HG03139 (cell line): ENCODE measurements around the gene ABCD4.
A peak's percentile ranks its signal among the peaks of the same experiment; 100 is the strongest.
"Not testable (repeated sequence)": the region's sequence is repeated elsewhere in the genome, so short reads cannot be mapped to it uniquely, and the experiment has no call there.

Experiments used
- ATAC-seq: cut with Tn5 transposase; IDR thresholded peaks from one replicate; pipeline ENCODE4 v1.9.1; 2021; ENCODE audit not compliant: unreplicated experiment

ABCD4 gene

DNA sequence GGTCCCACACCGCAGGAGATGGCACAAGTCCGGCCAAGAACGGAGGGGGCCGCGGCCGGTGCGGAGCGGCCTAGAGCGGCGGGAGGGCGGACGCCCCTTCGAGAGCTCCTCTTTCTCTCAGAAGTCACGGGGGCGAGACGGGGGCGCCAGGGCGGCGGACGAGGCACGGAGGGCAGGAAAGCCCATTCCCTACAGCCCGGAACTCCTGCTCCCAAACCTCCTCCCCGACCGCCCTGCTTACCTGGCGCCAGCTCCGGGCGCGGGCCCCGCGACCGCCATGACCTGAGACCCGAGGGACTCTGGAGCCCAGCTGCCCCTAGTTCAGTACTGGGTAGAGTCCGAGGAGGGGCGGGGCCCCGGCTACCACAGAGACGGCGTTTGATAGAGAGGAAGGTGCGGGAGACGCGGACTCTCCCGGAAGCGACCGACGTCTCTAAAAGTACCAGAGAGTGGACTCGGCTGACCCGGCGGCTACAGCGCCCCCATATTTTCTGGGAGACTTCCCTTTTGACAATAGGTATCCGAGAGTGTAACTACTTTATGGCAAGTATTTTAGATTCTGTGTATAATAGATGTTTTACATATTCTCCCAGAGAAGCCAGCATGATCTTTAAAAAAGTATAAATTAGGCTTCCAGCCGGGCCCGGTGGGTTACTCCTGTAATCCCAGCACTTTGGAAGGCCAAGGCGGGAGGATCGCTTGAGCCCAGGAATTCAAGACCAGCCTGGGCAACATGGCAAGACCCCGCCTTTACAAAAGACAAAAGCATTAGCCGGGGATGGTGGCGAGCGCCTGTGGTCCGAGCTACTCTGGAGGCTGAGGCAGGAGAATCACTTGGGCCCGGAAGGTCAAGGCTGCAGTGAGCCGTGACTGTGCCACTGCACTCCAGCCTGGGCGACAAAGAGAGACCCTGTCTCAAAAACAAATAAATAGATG is at the start of gene ABCD4:
Gene ABCD4 (minus strand): TSS at position 301 of the 936 bp plus-strand sequence. CDS start 22 bp downstream, at position 279.
- peak; percentile 96 for ATAC-seq

DNA sequence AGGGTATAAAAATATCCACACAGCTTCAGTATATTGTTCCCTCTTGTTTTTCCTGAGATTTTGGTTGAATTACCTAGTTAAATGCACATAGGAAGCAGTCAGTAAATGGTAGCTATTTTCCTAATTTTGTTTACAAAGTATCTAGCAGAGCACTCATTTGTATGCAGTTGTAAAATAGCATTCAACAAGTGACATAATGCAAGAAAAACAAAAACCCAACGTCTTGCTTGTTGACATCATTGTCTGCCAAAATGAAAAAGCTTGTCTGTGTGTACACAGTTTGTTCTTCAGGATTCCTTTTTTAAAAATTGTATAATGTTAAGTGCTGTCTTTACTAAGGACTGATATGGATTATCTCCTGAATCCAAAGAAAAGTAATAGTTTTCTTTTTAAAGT is 48.2 kb upstream of the ABCD4 start:
- no peak for ATAC-seq

- ATAC-seq = no peak
Observed at GRCh38 chr14:74350211-74350927, 47.6 kb upstream of the ABCD4 start.

DNA sequence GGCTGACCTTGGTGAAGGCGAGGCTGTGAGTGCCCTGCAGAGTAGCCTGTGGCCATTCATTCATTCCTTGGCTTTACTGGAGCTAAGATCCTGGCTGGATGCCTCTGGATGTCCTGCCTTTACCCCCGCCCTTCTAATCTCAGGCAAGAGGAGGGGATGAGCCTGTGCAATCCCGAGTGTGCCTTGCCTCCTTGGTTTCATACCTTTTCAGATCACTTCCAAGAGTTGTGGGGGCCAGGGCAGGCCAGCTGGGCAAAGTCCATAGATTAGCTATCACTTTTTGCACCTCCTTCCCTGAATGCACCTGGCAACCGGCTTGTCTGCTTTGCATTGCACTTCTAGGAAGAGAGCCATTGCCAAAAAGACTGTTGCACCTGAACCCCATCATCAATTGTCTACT is 47.0 kb upstream of the ABCD4 start:
- ATAC-seq = no peak

DNA sequence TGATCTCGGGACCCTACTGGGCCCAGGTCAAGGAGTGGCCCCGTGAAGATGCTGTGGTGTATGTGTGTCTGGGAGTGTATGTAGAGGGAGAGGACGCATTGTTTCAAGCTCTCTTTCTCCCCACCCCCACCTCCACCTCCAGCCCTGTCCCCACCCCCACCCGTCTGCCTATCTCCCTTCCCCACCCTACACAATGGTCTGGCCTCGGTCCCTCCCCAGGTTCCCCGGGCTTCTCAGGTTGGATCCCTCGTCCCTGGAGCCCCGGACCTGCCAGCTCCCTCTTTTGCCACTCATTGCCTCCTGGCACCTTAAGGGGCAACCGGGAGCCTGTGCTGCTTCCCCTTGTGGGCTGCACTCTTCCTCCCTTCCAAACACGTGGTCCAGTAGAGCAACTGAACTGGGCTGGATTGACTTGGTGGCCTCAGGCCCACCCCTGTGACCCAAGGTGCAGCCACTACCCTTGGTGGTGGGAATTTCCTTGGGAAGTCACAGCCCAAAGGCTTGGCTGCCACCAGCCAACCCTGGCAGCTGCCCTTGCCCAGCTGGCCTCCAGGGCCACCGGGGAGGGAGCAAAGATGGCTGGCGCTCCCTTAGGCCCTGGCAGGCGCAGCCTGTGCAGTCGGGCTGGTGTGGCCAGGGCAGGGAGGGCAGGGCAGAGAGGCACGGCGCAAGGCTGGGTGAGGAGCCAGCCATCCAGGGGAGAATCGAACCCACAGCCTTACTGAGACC is 46.2 kb upstream of the ABCD4 start:
- ATAC-seq = no peak

DNA sequence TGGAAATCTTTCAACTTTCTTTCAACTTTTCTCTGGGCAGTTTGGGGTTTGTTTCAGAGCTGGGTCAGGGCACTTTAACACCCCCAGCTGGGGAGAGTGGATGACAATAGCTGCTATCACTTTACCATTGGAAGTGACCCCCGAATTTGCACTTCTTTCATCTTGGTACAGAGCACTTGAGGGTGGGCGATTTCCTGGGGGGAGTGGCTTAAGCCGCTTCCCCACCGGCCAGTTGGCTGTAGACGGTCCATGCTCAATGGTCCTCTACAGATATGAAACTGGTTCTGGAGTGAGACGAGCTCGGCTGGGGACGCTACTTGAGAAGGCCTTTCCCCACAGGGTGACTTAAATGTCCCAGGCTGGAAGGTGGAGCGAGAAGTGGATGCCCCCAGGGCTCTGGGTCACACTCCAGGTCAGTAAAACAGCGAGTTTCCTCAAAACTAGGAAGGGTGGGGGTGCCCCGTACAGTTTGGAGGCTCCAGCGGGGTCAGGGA is 45.6 kb upstream of the ABCD4 start, which contains the start of gene VRTN:
Gene VRTN (plus strand): TSS at position 231 of the 494 bp plus-strand sequence. CDS start 8,313 bp downstream, outside the sequence.
- ATAC-seq = no peak

GRCh38 chr14:74347795-74348100 is 45.0 kb upstream of the ABCD4 start:
- no peak for ATAC-seq

DNA sequence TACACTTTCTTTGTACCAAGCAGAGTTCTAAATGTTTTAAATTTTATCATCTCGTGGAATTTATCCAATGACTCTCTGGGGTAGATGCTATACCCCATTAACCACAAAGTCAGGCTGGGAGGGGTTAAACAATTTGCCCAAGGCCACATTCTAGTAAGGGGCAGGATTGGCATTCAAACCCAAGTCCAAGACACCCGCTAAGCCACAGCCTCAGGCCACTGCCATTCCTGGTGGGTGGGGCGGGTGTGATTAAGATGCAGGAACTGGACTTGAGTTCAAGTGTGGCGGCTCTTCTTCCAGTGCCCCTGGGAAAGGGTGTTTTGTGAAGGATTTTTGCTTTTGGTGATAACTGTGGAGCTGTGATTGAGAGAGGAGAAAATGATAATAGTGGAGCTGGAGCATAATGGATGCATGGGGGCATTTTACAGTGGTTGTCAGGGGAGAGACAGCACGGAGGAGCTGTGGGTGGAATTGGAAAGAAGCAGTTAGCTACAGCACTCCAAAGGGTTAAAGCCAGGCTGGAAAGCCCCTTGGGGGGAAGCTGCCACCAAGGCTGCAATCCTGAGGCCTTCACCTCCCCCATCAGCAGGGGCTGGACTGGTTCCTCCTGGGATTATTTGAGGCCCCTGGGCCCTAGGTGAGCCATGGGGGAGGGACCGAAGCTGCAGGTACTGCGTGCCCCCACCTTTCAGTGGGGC is 44.5 kb upstream of the ABCD4 start:
- no peak for ATAC-seq

DNA sequence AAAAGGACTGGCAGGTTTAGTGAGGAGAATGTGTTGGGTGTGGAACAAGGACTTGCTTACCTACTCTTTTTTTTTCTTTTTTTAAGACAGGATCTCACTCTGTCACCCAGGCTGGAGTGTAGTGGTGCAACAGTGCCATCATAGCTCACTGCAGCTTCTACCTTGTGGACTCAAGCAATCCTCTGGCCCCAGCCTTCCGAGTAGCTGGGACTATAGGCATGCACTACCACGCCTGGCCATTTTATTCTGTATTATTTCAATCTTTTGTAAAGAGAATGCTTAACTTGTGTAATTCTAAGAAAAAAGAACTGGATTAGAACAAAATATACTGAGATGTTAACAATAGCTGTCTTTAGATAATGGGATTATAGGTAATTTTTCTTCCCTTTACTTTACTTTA is 43.6 kb upstream of the ABCD4 start:
- no peak for ATAC-seq

DNA sequence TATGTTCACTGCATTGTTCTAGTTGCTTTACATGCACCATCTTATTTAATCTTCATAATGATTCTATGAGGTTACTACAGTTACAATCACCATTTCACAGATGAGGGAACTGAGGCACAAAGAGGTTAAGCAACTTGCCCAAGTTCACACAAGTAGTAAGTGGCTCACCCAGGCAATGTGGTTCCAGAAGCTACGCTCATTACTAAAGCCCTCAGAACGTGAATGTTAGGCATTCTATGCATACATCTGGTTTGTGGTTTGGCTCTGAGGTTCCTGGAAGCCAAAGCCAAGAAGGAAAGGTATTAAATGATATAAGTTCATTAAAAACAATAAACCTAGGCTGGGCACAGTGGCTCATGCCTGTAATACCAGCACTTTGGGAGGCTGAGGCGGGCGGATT is 31.2 kb upstream of the ABCD4 start:
- no peak for ATAC-seq

DNA sequence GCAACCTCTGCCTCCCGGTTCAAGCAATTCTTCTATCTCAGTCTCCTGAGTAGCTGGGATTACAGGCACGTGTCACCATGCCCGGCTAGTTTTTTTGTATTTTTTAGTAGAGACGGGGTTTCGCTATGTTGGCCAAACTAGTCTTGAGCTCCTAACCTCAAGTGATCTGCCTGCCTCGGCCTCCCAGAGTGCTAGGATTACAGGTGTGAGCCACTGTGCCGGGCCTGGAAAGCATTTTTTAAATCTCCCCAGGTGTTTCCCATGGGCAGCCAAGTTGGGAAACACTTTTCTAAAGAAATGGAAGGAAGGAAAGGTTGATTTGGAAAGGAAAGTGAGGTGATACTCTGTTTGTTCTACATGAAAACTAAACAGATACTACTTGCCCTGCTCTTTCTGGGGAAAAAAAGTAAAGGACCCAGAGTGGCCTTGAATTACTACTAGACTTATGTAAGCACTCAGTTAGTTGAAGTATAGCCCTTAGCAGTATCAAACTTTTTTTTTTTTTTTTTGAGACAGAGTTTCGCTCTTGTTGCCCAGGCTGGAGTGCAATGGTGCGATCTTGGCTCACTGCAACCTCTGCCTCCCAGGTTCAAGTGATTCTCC is 27.3 kb upstream of the ABCD4 start:
- ATAC-seq = not testable (repeated sequence)

DNA sequence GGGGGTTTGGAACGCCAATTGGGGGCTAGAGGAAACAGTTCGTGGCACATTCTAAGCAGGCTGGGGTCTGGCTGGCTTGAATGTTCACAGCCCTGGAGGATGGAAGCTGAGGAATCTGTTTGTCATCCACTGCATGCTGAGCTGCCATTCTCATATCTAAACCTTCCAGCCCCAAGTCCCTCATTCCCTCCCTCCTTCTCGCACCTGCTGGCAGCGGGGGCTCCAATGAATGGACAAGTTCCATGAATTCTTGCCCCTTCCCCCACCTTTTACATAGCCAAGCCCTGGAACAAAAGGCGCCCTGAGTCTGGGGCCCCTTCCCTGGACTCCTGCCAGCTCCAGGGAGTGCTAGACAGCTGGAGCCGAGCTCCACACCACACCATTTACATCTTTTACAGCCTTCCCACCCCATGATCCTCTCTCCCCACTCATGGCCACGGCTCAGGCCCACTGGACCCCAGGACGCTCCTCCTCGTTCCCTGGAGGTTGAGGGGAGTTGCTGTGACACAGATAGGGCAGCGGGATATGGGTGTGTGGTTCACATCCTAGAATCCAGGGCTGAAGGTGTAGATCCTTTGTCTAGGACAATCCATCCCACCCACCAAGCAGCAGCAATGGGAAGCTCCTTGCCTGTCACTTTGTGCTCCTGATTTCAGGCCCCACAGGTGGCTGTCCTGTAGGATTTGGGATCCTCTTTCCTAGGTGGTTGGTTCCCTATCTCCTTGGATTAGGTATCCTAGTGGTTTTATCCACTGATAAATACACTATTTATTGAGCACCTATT is 23.8 kb upstream of the ABCD4 start:
- no peak for ATAC-seq

DNA sequence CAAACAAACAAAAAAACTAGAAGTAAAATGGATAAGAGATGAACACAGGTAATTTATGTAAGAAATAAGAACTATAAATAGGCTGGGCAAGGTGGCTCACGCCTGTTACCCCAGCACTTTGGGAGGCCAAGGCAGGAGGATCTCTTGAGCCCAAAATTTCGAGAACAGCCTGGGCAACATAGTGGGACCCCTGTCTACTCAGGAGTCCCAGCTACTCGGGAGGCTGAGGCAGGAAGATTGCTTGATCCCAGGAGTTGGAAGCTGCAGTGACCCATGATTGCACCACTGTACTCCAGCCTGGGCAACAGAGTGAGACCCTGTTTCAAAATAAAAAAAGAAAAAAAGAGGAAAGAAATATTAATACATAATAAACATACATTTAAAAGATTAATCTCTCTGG is 22.7 kb upstream of the ABCD4 start:
- no peak for ATAC-seq

DNA sequence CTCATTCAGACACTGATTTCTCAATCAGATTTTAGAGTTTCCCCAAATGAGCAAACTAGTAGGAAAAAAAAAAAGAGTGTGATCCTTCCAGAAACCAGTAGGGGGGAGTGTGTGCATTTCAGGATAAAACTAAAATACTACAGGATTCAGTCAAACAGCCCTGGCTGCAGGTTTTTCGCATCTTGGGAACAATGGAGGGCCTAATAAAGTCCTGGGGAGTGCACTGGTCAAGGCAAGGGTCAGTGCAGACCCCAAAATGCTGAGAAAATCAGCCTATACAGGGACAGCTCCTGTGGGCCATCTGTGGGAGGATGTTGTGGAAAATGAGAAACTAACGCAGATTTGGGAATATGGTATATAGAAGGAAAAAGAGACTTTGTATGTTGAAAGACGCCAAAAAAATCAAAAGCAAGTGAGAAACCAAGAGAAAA is 22.2 kb upstream of the ABCD4 start:
- no peak for ATAC-seq

DNA sequence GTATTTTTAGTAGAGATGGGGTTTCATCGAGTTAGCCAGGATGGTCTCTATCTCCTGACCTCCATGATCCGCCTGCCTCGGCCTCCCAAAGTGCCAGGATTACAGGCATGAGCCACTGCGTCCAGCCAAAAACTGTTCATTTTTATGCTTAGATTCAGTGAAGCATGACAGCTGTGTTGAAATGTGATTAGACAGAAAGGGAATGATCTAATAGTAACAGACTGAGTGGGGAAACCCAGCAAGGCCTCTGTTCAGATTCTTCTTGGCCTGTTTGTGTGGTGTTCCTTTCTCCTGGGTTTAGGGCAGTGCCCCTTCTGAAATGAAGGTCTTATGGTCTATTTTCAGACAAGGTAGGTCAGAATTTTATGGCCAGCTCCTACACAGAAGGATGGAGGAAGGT is 11.8 kb upstream of the ABCD4 start:
- ATAC-seq = no peak

DNA sequence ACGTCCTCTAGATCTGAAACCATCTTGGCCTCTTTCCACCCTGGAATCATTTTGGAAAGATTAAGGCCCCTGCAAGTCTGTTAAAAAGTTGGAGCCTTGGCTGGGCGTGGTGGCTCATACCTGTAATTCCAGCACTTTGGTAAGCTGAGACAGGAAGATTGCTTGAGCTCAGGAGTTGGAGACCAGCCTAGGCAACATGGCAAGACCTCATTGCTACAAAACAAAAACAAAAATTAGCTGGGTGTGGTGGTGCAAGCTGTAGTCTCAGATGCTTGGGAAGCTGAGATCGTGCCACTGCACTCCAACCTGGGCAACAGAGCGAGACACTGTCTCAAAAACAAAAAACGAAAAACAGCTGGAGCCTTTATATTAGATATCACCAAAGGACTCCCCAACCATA is 10.9 kb upstream of the ABCD4 start:
- ATAC-seq = no peak

GRCh38 chr14:74312161-74312560 is 9.4 kb upstream of the ABCD4 start:
- ATAC-seq = no peak

DNA sequence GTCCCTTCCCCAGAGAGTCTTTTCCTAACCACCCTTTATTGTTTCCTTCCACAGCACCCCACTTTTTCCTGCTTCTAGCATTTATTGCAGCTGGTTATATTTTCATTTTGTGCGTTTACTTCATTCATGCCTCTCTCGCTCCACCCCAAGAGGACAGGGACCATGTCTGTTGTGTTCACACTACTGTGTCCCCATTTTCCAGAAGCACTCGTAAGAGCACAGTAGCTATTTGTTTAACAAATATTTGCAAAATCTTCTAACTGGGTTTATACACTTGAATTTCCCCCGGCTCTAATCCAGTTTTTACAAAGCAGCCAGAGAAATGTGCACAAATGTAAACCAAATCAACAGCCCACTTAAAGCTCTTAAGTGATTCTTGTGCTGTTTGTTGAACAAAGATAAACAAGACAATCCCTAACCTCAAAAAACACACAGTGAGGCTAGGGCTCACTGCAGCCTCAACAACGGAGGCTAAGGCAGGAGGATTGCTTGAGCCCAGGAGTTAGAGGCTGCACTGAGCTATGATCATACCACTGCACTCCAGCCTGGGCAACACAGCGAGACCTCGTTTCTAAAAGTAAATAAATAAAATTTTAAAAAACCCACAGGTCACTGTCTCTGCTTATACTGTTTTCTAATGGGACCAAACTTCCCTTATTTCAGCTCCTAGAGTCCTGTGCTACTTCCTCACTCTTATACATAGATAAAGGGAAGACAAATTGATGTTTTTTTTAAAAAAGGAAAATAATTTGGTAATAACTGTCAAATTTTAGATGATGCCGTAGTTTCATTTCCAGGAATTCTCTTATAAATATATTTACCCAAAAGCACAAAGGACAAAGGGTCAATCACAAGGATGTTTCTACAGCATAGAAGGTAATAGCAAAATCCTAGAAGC is 6.6 kb upstream of the ABCD4 start:
- no peak for ATAC-seq

GRCh38 chr14:74308695-74309094 is 6.0 kb upstream of the ABCD4 start:
- no peak for ATAC-seq
